HepG2 (cell line): ENCODE measurements around the gene TOPBP1. TPM values are rescaled to one million over a fixed set of nuclear protein-coding genes. Genes with fewer than 3 reads are reported as not detected.
A peak's percentile ranks its signal among the peaks of the same experiment; 100 is the strongest.

ENCODE experiments used
- AGO1 ChIP-seq: fragments of 200-400 bp; formaldehyde crosslinking; IDR thresholded peaks from 2 replicates; pipeline ENCODE4 v1.6.1; 2017; ENCODE audit warnings: mild to moderate bottlenecking, low read depth, low read length, moderate library complexity; ENCODE audit not compliant: poor library complexity, severe bottlenecking
- ETV5 ChIP-seq: IDR thresholded peaks from 2 replicates; pipeline ENCODE4 v1.6.1; 2018; ENCODE audit warnings: missing biosample characterization, missing genetic modification reagents, inconsistent platforms, borderline replicate concordance
- FOXA3 ChIP-seq: IDR thresholded peaks from 2 replicates; pipeline ENCODE4 v1.6.1; 2016; ENCODE audit warnings: missing genetic modification reagents, missing compliant biosample characterization
- FOXO4 ChIP-seq: sonication (generic); formaldehyde crosslinking; conservative IDR thresholded peaks from 2 replicates; pipeline ENCODE4 v1.8.1; 2023; ENCODE audit warnings: missing genetic modification reagents
- HMGXB3 ChIP-seq: sonication (generic); formaldehyde crosslinking; IDR thresholded peaks from 2 replicates; pipeline ENCODE4 v1.4.0; 2020; ENCODE audit warnings: missing genetic modification reagents, borderline replicate concordance
- MYNN ChIP-seq: sonication (generic); formaldehyde crosslinking; IDR thresholded peaks from 2 replicates; pipeline ENCODE4 v1.4.0; 2020; ENCODE audit warnings: mild to moderate bottlenecking, low read depth, missing genetic modification reagents
- PHF8 ChIP-seq: sonication (generic); formaldehyde crosslinking; IDR thresholded peaks from 2 replicates; pipeline ENCODE4 v1.5.0; 2020; ENCODE audit warnings: missing genetic modification reagents
- RFXANK ChIP-seq: IDR thresholded peaks from 2 replicates; pipeline ENCODE4 v1.6.1; 2016
- SOX13 ChIP-seq, 3 experiments: fragments of 450-650 bp in 1 of 3; sonication (generic) in 1 of 3; formaldehyde crosslinking in 1 of 3; IDR thresholded peaks in 2 of 3; conservative IDR thresholded peaks in 1 of 3; 2 replicates each; pipeline versions ENCODE4 v1.5.0 to v1.6.1; 2016 to 2020; ENCODE audit warnings: antibody characterized with exemption in 1 of 3, mild to moderate bottlenecking in 1 of 3, missing compliant biosample characterization in 1 of 3, missing genetic modification reagents in 1 of 3, moderate library complexity in 1 of 3
- STAT6 ChIP-seq: sonication (generic); formaldehyde crosslinking; IDR thresholded peaks from 2 replicates; pipeline ENCODE4 v1.4.0; 2020; ENCODE audit warnings: missing genetic modification reagents, mild to moderate bottlenecking, borderline replicate concordance
- ZNF256 ChIP-seq: sonication (generic); formaldehyde crosslinking; conservative IDR thresholded peaks from 2 replicates; pipeline ENCODE4 v1.4.0; 2020; ENCODE audit warnings: missing genetic modification reagents
- ZNF281 ChIP-seq: sonication (generic); formaldehyde crosslinking; IDR thresholded peaks from 2 replicates; pipeline ENCODE4 v1.4.0; 2020; ENCODE audit warnings: missing genetic modification reagents, borderline replicate concordance
- ZNF468 ChIP-seq: sonication (generic); formaldehyde crosslinking; IDR thresholded peaks from 2 replicates; pipeline ENCODE4 v1.8.0; 2022; ENCODE audit warnings: mild to moderate bottlenecking, moderate library complexity, missing genetic modification reagents
- ZNF749 ChIP-seq: sonication (generic); formaldehyde crosslinking; IDR thresholded peaks from 2 replicates; pipeline ENCODE4 v1.8.0; 2022; ENCODE audit warnings: mild to moderate bottlenecking, missing genetic modification reagents, moderate library complexity, borderline replicate concordance
- ZSCAN20 ChIP-seq: sonication (generic); formaldehyde crosslinking; IDR thresholded peaks from 2 replicates; pipeline ENCODE4 v1.4.0; 2020; ENCODE audit warnings: missing genetic modification reagents, mild to moderate bottlenecking, borderline replicate concordance
- polyA plus RNA-seq, 8 experiments: library from polyadenylated mRNA; depleted of rRNA in 3 of 8; stranded (reverse) in 7 of 8; unstranded in 1 of 8; fragments of >200 nt; fragmentation: Illumina TruSeq in 4 of 8; extraction: Trizol in 4 of 8; gene quantifications; 2 replicates each; pipeline versions ENCODE4 v1.2.1 to v1.2.3, GENCODE V29; 2011 to 2016; ENCODE audit warnings: low read depth in 4 of 8, missing spikeins in 1 of 8, mixed read lengths in 1 of 8; ENCODE audit not compliant: insufficient read depth in 1 of 8
- total RNA-seq, 5 experiments: library from RNA; depleted of rRNA; stranded (reverse); fragments of >200 nt; fragmentation: Illumina TruSeq; extraction: Trizol; gene quantifications; 2 replicates each; pipeline ENCODE4 v1.2.3, GENCODE V29; 2016; ENCODE audit warnings: low read depth in 1 of 5

TOPBP1 gene
- total and polyA plus RNA-seq, 2 of the 13 experiments (the other 11 are each of a cell fraction or from before 2014, with no cell fraction given): 24.3 to 42.9 TPM

- TF ChIP-seq STAT6 (CRISPR knock-in tag): no peak
- TF ChIP-seq SOX13 (IDR thresholded peaks at IDR 0.05): no peak
- TF ChIP-seq SOX13 (CRISPR knock-in tag; conservative IDR thresholded peaks at IDR 0.05 in 1 of 2, IDR thresholded peaks at IDR 0.05 in 1 of 2): peak in 1 of 2 experiments; percentile 9; a peak in 1 of 4 replicates
- TF ChIP-seq FOXO4: 0 out of 2 replicates have a peak, but pooled peaks have one; percentile 33
- TF ChIP-seq ZNF256 (CRISPR knock-in tag): no peak
- no peak for TF ChIP-seq ZNF749 (CRISPR knock-in tag)
- TF ChIP-seq PHF8: peak; percentile 70
- TF ChIP-seq ETV5 (CRISPR knock-in tag): peak; percentile 75
- no peak for TF ChIP-seq ZSCAN20 (CRISPR knock-in tag)
- no peak for TF ChIP-seq ZNF468 (CRISPR knock-in tag)
- TF ChIP-seq HMGXB3 (CRISPR knock-in tag): no peak; the same call in 1 of the 2 replicates
- peak; percentile 23; the same call in 1 of the 2 replicates for TF ChIP-seq FOXA3 (CRISPR knock-in tag)
- TF ChIP-seq RFXANK (CRISPR knock-in tag): 0 out of 2 replicates have a peak, but pooled peaks have one; percentile 49
- peak; percentile 16; the same call in 1 of the 2 replicates for TF ChIP-seq ZNF281 (CRISPR knock-in tag)
- no peak for TF ChIP-seq AGO1
- TF ChIP-seq MYNN (CRISPR knock-in tag): no peak
Measured at GRCh38 chr3:133661454-133662277, at the start of gene TOPBP1 (continued).
